ENCODE measurements around the gene LARP4B.

The LARP4B gene

DNA sequence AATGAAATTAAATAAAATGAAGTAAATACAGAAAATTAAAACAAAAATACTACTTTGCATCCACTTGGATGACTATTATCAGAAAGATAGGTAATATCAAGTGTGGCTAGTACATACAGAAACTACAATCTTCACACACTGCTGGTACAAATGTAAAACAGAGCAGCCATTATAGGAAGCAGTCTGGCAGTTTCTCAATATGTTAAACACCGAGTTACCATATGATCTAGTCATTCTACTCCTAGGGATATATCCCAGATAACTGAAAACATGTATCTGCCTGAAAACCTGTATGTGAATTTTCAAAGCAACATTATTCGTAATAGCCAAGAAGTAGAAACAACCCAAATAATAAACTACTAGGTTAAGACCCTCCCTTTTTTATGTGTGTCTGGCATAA is 33.4 kb downstream of the LARP4B start:
- Histone ChIP-seq H4K20me1 (ENCODE audit: insufficient read depth, low read length) (peaks cover 77% of the 10 kb centered on the region), H3K36me3 (replicated peaks; ENCODE audit: low read depth, low read length) (peaks cover 4% of the 10 kb centered on the region), H3K4me1 (ENCODE audit: low read length) (no peaks in the 10 kb centered on the region), H3K4me3 (ENCODE audit: low read length) (no peak overlapping the region), H3K27me3 (ENCODE audit: low read depth, low read length) (no peaks in the 10 kb centered on the region), H3K9me3 (ENCODE audit: insufficient read depth, low read length) (no peaks in the 10 kb centered on the region), H2AFZ (ENCODE audit: low read depth, low read length) (no peak overlapping the region), H3K4me2 (ENCODE audit: low read length) (no peak overlapping the region), H3K9ac (ENCODE audit: low read length) (no peak overlapping the region), H3K79me2 (ENCODE audit: low read length) (peaks cover 94% of the 10 kb centered on the region), H3K27ac (ENCODE audit: low read length) (no peak overlapping the region)
- no peak for TF ChIP-seq EZH2phosphoT487 (IDR thresholded peaks at IDR 0.05; ENCODE audit: low read depth)

- Histone ChIP-seq H3K27me3 (ENCODE audit: low read depth, low read length) (no peaks in the 10 kb centered on the region), H3K4me1 (ENCODE audit: low read length) (no peaks in the 10 kb centered on the region), H3K9ac (ENCODE audit: low read length) (no peak overlapping the region), H3K9me3 (ENCODE audit: insufficient read depth, low read length) (no peaks in the 10 kb centered on the region), H3K79me2 (ENCODE audit: low read length) (peaks cover 94% of the 10 kb centered on the region), H2AFZ (ENCODE audit: low read depth, low read length) (no peak overlapping the region), H3K27ac (ENCODE audit: low read length) (no peak overlapping the region), H3K36me3 (replicated peaks; ENCODE audit: low read depth, low read length) (peaks cover 2% of the 10 kb centered on the region), H3K4me2 (ENCODE audit: low read length) (no peak overlapping the region), H3K4me3 (ENCODE audit: low read length) (no peak overlapping the region), H4K20me1 (ENCODE audit: insufficient read depth, low read length) (peaks cover 76% of the 10 kb centered on the region)
- TF ChIP-seq, protein P1, sequence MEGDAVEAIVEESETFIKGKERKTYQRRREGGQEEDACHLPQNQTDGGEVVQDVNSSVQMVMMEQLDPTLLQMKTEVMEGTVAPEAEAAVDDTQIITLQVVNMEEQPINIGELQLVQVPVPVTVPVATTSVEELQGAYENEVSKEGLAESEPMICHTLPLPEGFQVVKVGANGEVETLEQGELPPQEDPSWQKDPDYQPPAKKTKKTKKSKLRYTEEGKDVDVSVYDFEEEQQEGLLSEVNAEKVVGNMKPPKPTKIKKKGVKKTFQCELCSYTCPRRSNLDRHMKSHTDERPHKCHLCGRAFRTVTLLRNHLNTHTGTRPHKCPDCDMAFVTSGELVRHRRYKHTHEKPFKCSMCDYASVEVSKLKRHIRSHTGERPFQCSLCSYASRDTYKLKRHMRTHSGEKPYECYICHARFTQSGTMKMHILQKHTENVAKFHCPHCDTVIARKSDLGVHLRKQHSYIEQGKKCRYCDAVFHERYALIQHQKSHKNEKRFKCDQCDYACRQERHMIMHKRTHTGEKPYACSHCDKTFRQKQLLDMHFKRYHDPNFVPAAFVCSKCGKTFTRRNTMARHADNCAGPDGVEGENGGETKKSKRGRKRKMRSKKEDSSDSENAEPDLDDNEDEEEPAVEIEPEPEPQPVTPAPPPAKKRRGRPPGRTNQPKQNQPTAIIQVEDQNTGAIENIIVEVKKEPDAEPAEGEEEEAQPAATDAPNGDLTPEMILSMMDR (IDR thresholded peaks at IDR 0.05; ENCODE audit: low read depth, low read length): no peak
- TF ChIP-seq EZH2phosphoT487 (IDR thresholded peaks at IDR 0.05; ENCODE audit: low read depth): no peak
Observed at GRCh38 chr10:896982-897381, 34.5 kb downstream of the LARP4B start.

DNA sequence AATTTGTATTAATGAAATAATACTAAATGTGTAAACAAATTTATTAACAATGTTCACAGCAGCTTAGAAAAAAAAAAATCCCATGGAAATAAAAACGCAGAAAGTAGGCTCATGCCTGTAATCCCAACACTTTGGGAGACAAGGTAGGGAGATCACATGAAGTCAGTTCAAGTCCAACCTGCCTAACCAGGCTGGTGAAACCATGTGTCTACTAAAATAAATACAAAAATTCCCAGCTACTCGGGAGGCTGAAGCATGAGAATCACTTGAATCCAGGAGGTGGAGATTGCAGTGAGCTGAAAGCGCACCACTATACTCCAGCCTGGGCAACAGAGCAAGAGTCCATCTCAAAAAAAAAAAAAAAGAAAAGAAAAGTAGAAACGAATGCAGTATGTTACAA is 36.2 kb downstream of the LARP4B start:
- peaks cover 97% of the 10 kb centered on the region for H3K79me2 ChIP-seq (ENCODE audit: low read length)

GRCh38 chr10:878895-879294 is 52.6 kb downstream of the LARP4B start:
- Histone ChIP-seq H3K4me3 (ENCODE audit: low read length) (no peak overlapping the region), H3K79me2 (ENCODE audit: low read length) (peaks cover 38% of the 10 kb centered on the region), H3K27ac (ENCODE audit: low read length) (no peak overlapping the region), H2AFZ (ENCODE audit: low read depth, low read length) (no peak overlapping the region), H3K9ac (ENCODE audit: low read length) (no peak overlapping the region), H3K36me3 (replicated peaks; ENCODE audit: low read depth, low read length) (peaks cover 17% of the 10 kb centered on the region), H4K20me1 (ENCODE audit: insufficient read depth, low read length) (peaks cover 14% of the 10 kb centered on the region), H3K4me1 (ENCODE audit: low read length) (no peaks in the 10 kb centered on the region), H3K27me3 (ENCODE audit: low read depth, low read length) (no peaks in the 10 kb centered on the region), H3K9me3 (ENCODE audit: insufficient read depth, low read length) (no peaks in the 10 kb centered on the region), H3K4me2 (ENCODE audit: low read length) (no peak overlapping the region)
- TF ChIP-seq, protein P1 (IDR thresholded peaks at IDR 0.05; ENCODE audit: low read depth, low read length): no peak
- TF ChIP-seq EZH2phosphoT487 (IDR thresholded peaks at IDR 0.05; ENCODE audit: low read depth): no peak

More for the DNA sequence above, 36.2 kb downstream of the LARP4B start:
- no peak for TF ChIP-seq EZH2phosphoT487 (IDR thresholded peaks at IDR 0.05; ENCODE audit: low read depth)
- TF ChIP-seq, protein P1 (IDR thresholded peaks at IDR 0.05; ENCODE audit: low read depth, low read length): no peak
- no peak overlapping the region for H3K4me2 ChIP-seq (ENCODE audit: low read length)
- H3K36me3 ChIP-seq (replicated peaks; ENCODE audit: low read depth, low read length): peaks cover 2% of the 10 kb centered on the region
- H3K9me3 ChIP-seq (ENCODE audit: insufficient read depth, low read length): no peaks in the 10 kb centered on the region
- H3K27me3 ChIP-seq (ENCODE audit: low read depth, low read length): no peaks in the 10 kb centered on the region
- H3K4me1 ChIP-seq (ENCODE audit: low read length): no peaks in the 10 kb centered on the region
- H2AFZ ChIP-seq (ENCODE audit: low read depth, low read length): no peak overlapping the region
- peaks cover 79% of the 10 kb centered on the region for H4K20me1 ChIP-seq (ENCODE audit: insufficient read depth, low read length)
- H3K9ac ChIP-seq (ENCODE audit: low read length): no peak overlapping the region
- H3K27ac ChIP-seq (ENCODE audit: low read length): no peak overlapping the region
- H3K4me3 ChIP-seq (ENCODE audit: low read length): no peak overlapping the region
